ENCODE data around the gene PHETA1.

PHETA1 gene

GRCh38 chr12:111369496-111370220 is 763 bp upstream of the PHETA1 start:
- TF ChIP-seq CTCF (IDR thresholded peaks at IDR 0.05; ENCODE audit: borderline replicate concordance, control extremely low read depth, extremely low read depth, insufficient read depth, missing control alignments), result no peak
- in situ Hi-C loops (cut with MboI; ENCODE audit: low sequenced_read_pairs, unreplicated experiment), result no loop called here
- no peak for DNase-seq (ENCODE audit: low spot score)

GRCh38 chr12:111368291-111368787 is 556 bp downstream of the PHETA1 start:
- DNase-seq (ENCODE audit: low spot score), result no peak
- TF ChIP-seq CTCF (IDR thresholded peaks at IDR 0.05; ENCODE audit: borderline replicate concordance, control extremely low read depth, extremely low read depth, insufficient read depth, missing control alignments), result no peak
- in situ Hi-C loops (cut with MboI; ENCODE audit: low sequenced_read_pairs, unreplicated experiment), result no loop called here

- in situ Hi-C loops (cut with MboI; ENCODE audit: low sequenced_read_pairs, unreplicated experiment), result no loop called here
- DNase-seq (ENCODE audit: low spot score), result no peak
- no peak for TF ChIP-seq CTCF (IDR thresholded peaks at IDR 0.05; ENCODE audit: borderline replicate concordance, control extremely low read depth, extremely low read depth, insufficient read depth, missing control alignments)
These were observed 1.2 kb downstream of the PHETA1 start for GRCh38 chr12:111367661-111368221.

GRCh38 chr12:111366583-111366982 is 2.3 kb downstream of the PHETA1 start:
- DNase-seq (ENCODE audit: low spot score), result no peak
- TF ChIP-seq CTCF (IDR thresholded peaks at IDR 0.05; ENCODE audit: borderline replicate concordance, control extremely low read depth, extremely low read depth, insufficient read depth, missing control alignments), result no peak
- in situ Hi-C loops (cut with MboI; ENCODE audit: low sequenced_read_pairs, unreplicated experiment), result no loop called here

- in situ Hi-C loops (cut with MboI; ENCODE audit: low sequenced_read_pairs, unreplicated experiment), result no loop called here
- no peak for DNase-seq (ENCODE audit: low spot score)
These were observed 2.8 kb downstream of the PHETA1 start for GRCh38 chr12:111366075-111366474.

GRCh38 chr12:111363578-111363977 is 5.3 kb downstream of the PHETA1 start:
- DNase-seq (ENCODE audit: low spot score), result no peak
- in situ Hi-C loops (cut with MboI; ENCODE audit: low sequenced_read_pairs, unreplicated experiment), result no loop called here
- no peak for TF ChIP-seq CTCF (IDR thresholded peaks at IDR 0.05; ENCODE audit: borderline replicate concordance, control extremely low read depth, extremely low read depth, insufficient read depth, missing control alignments)

More at GRCh38 chr12:111366075-111366474, 2.8 kb downstream of the PHETA1 start:
- no peak for TF ChIP-seq CTCF (IDR thresholded peaks at IDR 0.05; ENCODE audit: borderline replicate concordance, control extremely low read depth, extremely low read depth, insufficient read depth, missing control alignments)

Measured in GM13976 (cell line).